ENCODE data around the gene CYP27C1. TPM values are rescaled to one million over a fixed set of nuclear protein-coding genes. Genes with fewer than 3 reads are reported as not detected.

The CYP27C1 gene
- total RNA-seq, 2 experiments from 2014 or later, result not detected

DNA sequence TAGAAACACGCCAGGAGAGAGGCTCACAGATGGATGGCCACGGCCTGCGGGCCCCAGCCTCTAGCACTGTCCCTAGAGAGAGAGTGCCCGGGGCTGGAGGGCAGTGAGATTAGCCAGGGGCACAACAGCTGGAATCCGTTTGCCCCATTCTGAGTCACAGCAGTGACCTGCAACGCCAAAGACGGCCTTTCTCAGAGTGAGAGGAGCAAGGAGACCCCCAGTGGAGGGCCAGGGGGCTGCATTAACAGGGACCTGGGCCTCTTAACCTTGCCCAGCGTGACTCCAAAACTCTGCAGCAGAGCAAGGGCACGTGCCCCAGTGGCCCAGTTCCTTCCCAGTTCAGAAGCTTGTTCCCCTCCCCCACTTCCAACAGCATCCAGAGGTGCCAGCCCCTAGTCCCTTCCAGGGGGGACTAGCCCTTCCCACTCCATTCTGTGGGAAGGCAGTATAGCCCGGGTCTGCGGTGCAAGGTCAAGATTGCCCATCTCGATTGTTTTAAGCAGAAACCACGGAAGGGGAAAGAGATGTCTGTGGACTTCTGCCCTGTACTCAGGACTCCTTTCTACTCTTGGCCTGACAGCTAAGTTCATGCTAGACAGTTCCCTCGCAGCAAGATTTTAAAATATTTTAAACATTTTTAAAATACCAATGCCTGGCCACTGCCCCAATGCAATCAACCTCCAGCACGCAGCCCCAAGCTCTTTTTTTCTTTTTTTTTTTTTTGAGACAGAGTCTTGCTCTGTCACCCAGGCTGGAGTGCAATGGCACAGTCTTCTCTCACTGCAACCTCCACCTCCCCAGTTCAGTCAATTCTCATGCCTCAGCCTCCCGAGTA, 62.2 kb downstream of the CYP27C1 start:
- DNase-seq (no peak), ATAC-seq (no peak)
- no peaks in the 10 kb centered on the region for H3K9me3 Mint-ChIP-seq (ENCODE audit: low read depth)
- H3K4me1 Mint-ChIP-seq, result no peaks in the 10 kb centered on the region
- ChIA-PET POLR2A (no interaction called here), CTCF (no interaction called here)
- intact Hi-C loops (cut with DNase I, micrococcal nuclease), result no loop called here
- H3K36me3 Mint-ChIP-seq (ENCODE audit: low read depth), result no peaks in the 10 kb centered on the region
- H3K27ac Mint-ChIP-seq, result no peak overlapping the region
- no peak overlapping the region for H3K4me3 Mint-ChIP-seq
- H3K27me3 Mint-ChIP-seq, result no peaks in the 10 kb centered on the region

DNA sequence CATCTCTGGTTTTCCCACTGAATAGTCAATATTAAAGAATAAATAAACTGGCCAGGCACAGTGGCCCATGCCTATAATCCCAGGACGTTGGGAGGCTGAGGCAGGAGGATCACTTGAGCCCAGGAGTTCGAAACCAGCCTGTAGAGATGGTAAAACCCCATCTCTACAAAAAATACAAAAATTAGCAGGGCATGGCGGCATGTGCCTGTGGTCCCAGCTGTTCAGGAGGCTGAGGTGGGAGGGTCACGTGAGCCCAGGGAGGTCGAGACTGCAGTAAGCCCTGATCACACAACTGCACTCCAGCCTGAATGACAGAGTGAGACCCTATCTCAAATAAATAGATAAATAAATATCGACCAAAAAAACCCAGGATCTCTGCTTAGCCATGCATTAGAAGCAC, 63.0 kb downstream of the CYP27C1 start:
- H3K9me3 Mint-ChIP-seq (ENCODE audit: low read depth), result no peaks in the 10 kb centered on the region
- no peaks in the 10 kb centered on the region for H3K4me1 Mint-ChIP-seq
- H3K4me3 Mint-ChIP-seq, result no peak overlapping the region
- ATAC-seq (no peak), DNase-seq (no peak)
- POLR2A ChIA-PET, result no interaction called here
- intact Hi-C loops (cut with DNase I, micrococcal nuclease), result no loop called here
- CTCF ChIA-PET, result no interaction called here
- H3K27ac Mint-ChIP-seq, result no peak overlapping the region
- no peaks in the 10 kb centered on the region for H3K36me3 Mint-ChIP-seq (ENCODE audit: low read depth)
- H3K27me3 Mint-ChIP-seq, result no peaks in the 10 kb centered on the region

GRCh38 chr2:127155947-127156346, 64.2 kb downstream of the CYP27C1 start:
- H3K9me3 Mint-ChIP-seq (ENCODE audit: low read depth), result peaks cover under 1% of the 10 kb centered on the region
- ChIA-PET CTCF (no interaction called here), POLR2A (no interaction called here)
- H3K36me3 Mint-ChIP-seq (ENCODE audit: low read depth), result no peaks in the 10 kb centered on the region
- DNase-seq, result no peak
- H3K4me1 Mint-ChIP-seq, result no peaks in the 10 kb centered on the region
- no peak overlapping the region for H3K4me3 Mint-ChIP-seq
- intact Hi-C loops (cut with DNase I, micrococcal nuclease), result no loop called here
- H3K27me3 Mint-ChIP-seq, result no peaks in the 10 kb centered on the region
- no peak for ATAC-seq
- H3K27ac Mint-ChIP-seq, result no peak overlapping the region

GRCh38 chr2:127155028-127155581, 65.0 kb downstream of the CYP27C1 start:
- POLR2A ChIA-PET, result no interaction called here
- intact Hi-C loops (cut with DNase I, micrococcal nuclease), result no loop called here

DNA sequence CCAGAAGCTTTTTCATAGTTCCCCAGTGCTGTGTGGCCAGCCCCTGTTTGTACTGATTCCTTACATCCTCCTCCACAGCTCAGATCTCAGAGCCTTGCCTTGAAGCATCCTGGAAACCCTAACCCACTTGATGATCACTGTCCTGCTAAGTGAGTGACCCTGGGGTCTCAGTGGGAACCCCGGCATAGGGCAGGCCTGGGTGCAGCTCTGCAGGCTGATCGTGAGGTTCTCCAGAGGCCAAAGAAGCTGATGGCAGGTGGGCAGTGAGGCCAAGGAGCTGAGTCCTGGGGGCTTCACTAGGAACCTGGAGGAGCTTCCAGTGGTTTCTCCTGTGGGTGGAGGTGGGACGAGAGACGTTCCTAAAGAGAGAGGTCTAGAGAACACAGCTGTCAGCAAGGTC, 65.7 kb downstream of the CYP27C1 start:
- H3K36me3 Mint-ChIP-seq (ENCODE audit: low read depth), result no peaks in the 10 kb centered on the region
- DNase-seq, result no peak
- no peak overlapping the region for H3K4me3 Mint-ChIP-seq
- no peaks in the 10 kb centered on the region for H3K4me1 Mint-ChIP-seq
- ChIA-PET POLR2A (no interaction called here), CTCF (no interaction called here)
- intact Hi-C loops (cut with DNase I, micrococcal nuclease), result no loop called here
- H3K9me3 Mint-ChIP-seq (ENCODE audit: low read depth), result peaks cover 1% of the 10 kb centered on the region
- H3K27me3 Mint-ChIP-seq, result no peaks in the 10 kb centered on the region
- no peak for ATAC-seq
- no peak overlapping the region for H3K27ac Mint-ChIP-seq

More at GRCh38 chr2:127155028-127155581, 65.0 kb downstream of the CYP27C1 start:
- Mint-ChIP-seq H3K4me3 (no peak overlapping the region), H3K9me3 (ENCODE audit: low read depth) (peaks cover 1% of the 10 kb centered on the region), H3K27me3 (no peaks in the 10 kb centered on the region), H3K4me1 (no peaks in the 10 kb centered on the region), H3K27ac (no peak overlapping the region), H3K36me3 (ENCODE audit: low read depth) (no peaks in the 10 kb centered on the region)
- DNase-seq (no peak), ATAC-seq (no peak)
- CTCF ChIA-PET, result no interaction called here

DNA sequence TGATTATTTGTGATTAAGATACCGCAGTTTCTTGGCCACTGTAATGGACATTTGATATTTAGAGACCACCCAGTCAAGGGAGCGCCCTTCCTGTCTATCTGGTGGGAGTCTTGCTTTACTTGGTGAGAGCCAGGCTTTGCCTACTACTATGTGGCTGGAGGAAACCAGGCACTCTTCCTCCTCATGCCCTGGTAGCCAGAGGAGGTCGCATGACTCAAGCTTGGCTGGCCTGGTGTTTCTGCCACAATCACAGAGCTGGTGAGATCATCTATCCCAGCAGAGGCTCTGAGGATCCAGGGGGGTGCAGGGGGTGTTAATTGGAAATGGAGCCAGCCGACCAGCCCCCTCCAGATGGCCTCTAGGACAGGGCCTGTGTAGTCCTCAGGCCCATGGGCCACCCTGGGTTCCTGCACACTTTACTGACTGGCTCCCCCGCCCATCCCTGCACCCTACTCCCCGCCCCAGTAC, 66.4 kb downstream of the CYP27C1 start:
- DNase-seq, result no peak
- H3K4me1 Mint-ChIP-seq, result no peaks in the 10 kb centered on the region

DNA sequence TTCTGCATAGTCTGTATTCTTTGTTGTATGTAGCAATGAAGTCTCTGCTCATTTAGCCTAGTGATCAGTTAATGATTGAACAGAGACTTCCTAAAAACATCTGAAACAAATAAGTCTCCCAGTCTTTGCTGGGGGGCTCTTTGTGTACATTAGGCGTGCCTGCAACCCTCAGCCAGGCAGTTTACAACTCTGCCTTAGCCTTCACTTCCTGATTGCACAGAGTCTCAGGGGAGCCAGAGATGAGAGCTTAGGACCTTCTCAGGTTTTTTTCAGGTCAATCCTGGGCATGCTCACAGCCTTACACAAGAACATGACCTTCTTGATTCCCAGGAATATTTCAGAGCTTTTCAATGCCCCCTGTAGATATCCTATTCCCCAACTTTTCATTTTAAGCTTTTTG, 69.1 kb downstream of the CYP27C1 start:
- Mint-ChIP-seq H3K27ac (no peak overlapping the region), H3K36me3 (ENCODE audit: low read depth) (no peaks in the 10 kb centered on the region), H3K27me3 (no peaks in the 10 kb centered on the region), H3K9me3 (ENCODE audit: low read depth) (peaks cover 1% of the 10 kb centered on the region), H3K4me3 (no peak overlapping the region), H3K4me1 (no peaks in the 10 kb centered on the region)
- CTCF ChIA-PET, result no interaction called here
- intact Hi-C loops (cut with DNase I, micrococcal nuclease), result no loop called here
- ATAC-seq (no peak), DNase-seq (no peak)
- POLR2A ChIA-PET, result no interaction called here

More for the DNA sequence above, 66.4 kb downstream of the CYP27C1 start:
- ATAC-seq, result no peak
- Mint-ChIP-seq H3K36me3 (ENCODE audit: low read depth) (no peaks in the 10 kb centered on the region), H3K27ac (no peak overlapping the region), H3K9me3 (ENCODE audit: low read depth) (peaks cover 1% of the 10 kb centered on the region), H3K4me3 (no peak overlapping the region), H3K27me3 (no peaks in the 10 kb centered on the region)
- ChIA-PET CTCF (no interaction called here), POLR2A (no interaction called here)
- intact Hi-C loops (cut with DNase I, micrococcal nuclease), result no loop called here

DNA sequence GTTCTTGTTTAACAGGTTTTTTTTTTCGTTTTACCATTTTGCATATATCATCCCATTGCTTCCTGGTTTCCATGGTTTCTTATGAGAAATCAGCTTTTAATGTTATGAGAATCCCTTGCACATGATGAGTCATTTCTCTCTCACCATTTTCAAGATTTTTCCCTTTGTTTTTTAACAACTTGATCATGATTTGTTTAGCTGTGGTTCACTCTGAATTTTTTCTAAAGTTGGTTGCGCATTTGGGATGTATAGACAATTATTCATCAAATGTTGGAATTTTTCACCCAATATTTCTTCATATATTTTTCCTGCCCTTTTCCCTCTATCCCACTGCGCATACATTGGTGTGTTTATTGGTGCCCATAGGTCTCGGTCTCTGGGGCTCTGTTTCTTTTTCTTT, 70.7 kb downstream of the CYP27C1 start:
- intact Hi-C loops (cut with DNase I, micrococcal nuclease), result no loop called here
- Mint-ChIP-seq H3K9me3 (ENCODE audit: low read depth) (peaks cover 1% of the 10 kb centered on the region), H3K27ac (no peak overlapping the region), H3K27me3 (no peaks in the 10 kb centered on the region), H3K36me3 (ENCODE audit: low read depth) (no peaks in the 10 kb centered on the region), H3K4me3 (no peak overlapping the region), H3K4me1 (no peaks in the 10 kb centered on the region)
- no peak for DNase-seq
- POLR2A ChIA-PET, result no interaction called here
- ATAC-seq, result no peak
- CTCF ChIA-PET, result no interaction called here

GRCh38 chr2:127146820-127147502, 73.1 kb downstream of the CYP27C1 start:
- no peaks in the 10 kb centered on the region for H3K27me3 Mint-ChIP-seq
- CTCF ChIA-PET, result interaction anchor here (1.0 to 2.3 kb wide), 3 partner anchors 12 to 79 kb away, joined by 3 to 5 read pairs (median 4); no protein-coding TSS in a partner anchor
- no peak overlapping the region for H3K4me3 Mint-ChIP-seq
- no peak for DNase-seq
- no peaks in the 10 kb centered on the region for H3K4me1 Mint-ChIP-seq
- no peak for ATAC-seq
- H3K36me3 Mint-ChIP-seq (ENCODE audit: low read depth), result no peaks in the 10 kb centered on the region
- intact Hi-C loops (cut with DNase I, micrococcal nuclease), result no loop called here
- peaks cover 1% of the 10 kb centered on the region for H3K9me3 Mint-ChIP-seq (ENCODE audit: low read depth)
- POLR2A ChIA-PET, result no interaction called here
- no peak overlapping the region for H3K27ac Mint-ChIP-seq

DNA sequence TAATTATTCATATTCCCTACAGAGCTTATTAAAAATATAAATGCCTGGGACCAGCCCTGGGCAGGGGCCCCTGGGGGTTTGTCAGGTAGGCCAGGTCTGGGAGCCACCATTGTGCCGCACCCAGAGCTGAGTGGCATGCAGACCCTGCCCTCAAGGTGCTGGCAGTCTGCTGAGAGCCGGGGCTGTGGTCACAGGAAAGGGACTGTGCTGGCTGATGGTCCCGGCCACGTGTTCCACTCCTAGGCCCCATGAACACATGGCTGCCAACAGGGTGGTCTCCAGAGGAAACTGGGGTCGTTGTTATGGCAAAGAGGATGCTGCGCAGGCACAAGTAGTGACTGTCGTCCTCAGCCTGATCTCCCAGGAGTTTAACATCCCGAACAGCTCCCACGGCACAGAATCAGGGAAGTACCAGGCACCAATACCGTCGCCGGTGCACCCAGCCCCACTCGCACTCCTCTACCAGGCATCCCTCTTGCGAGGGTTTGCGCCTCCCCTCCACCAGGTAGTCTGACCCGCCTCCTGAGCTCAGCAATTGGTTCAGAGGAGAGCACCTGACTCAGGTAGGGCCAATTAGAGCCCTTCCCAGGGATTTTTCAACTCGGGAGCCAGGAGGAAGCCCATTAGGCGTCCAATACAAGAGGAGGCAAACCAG, 73.9 kb downstream of the CYP27C1 start:
- peaks cover 1% of the 10 kb centered on the region for H3K9me3 Mint-ChIP-seq (ENCODE audit: low read depth)
- H3K27ac Mint-ChIP-seq, result no peak overlapping the region
- intact Hi-C loops (cut with DNase I, micrococcal nuclease), result no loop called here
- no peaks in the 10 kb centered on the region for H3K27me3 Mint-ChIP-seq
- no peaks in the 10 kb centered on the region for H3K4me1 Mint-ChIP-seq
- ChIA-PET CTCF (interaction anchor here (2.3 kb wide), 1 partner anchor 78 kb away, joined by 5 read pairs; no protein-coding TSS in a partner anchor), POLR2A (no interaction called here)
- no peak for ATAC-seq
- no peak overlapping the region for H3K4me3 Mint-ChIP-seq
- no peak for DNase-seq
- no peaks in the 10 kb centered on the region for H3K36me3 Mint-ChIP-seq (ENCODE audit: low read depth)

GRCh38 chr2:127145280-127145895, 74.7 kb downstream of the CYP27C1 start:
- Mint-ChIP-seq H3K36me3 (ENCODE audit: low read depth) (no peaks in the 10 kb centered on the region), H3K4me1 (no peaks in the 10 kb centered on the region), H3K9me3 (ENCODE audit: low read depth) (no peaks in the 10 kb centered on the region), H3K4me3 (no peak overlapping the region), H3K27me3 (no peaks in the 10 kb centered on the region), H3K27ac (no peak overlapping the region)
- ATAC-seq (no peak), DNase-seq (no peak)
- ChIA-PET POLR2A (no interaction called here), CTCF (interaction anchor here (2.3 kb wide), 1 partner anchor 78 kb away, joined by 5 read pairs; no protein-coding TSS in a partner anchor)
- intact Hi-C loops (cut with DNase I, micrococcal nuclease), result no loop called here
